Body of pancreas (tissue), 4 donors: ENCODE measurements around the gene AP4E1. TPM values are rescaled to one million over a fixed set of nuclear protein-coding genes. Genes with fewer than 3 reads are reported as not detected.

Experiments used
- ATAC-seq: fragments of 150-250 bp; one replicate; pipeline ENCODE4 v1.9.1; 2016
- DNase-seq, 4 donors: peaks; one replicate each; pipeline ENCODE4 v3.0.0-alpha.2; 2019
- H3K27ac ChIP-seq, 4 donors: fragments of 200-600 bp; sonication (generic); 1 replicate in 3 of 4; 2 replicates in 1 of 4; pipeline versions ENCODE4 v1.5.1 to v1.6.1; 2016 to 2019; ENCODE audit warnings: mild to moderate bottlenecking in 1 of 4, mixed read lengths in 1 of 4, moderate library complexity in 1 of 4
- H3K27me3 ChIP-seq, 2 donors: fragments of 200-600 bp; sonication (generic); one replicate each; pipeline ENCODE4 v1.6.0; 2016; ENCODE audit warnings: mild to moderate bottlenecking in 1 of 2
- H3K36me3 ChIP-seq, 2 donors: fragments of 200-600 bp; sonication (generic); replicated peaks in 1 of 2; 2 replicates each; pipeline ENCODE4 v1.5.1; 2016; ENCODE audit warnings: low read depth in 2 of 2; ENCODE audit not compliant: insufficient read depth in 1 of 2
- H3K4me1 ChIP-seq: fragments of 200-600 bp; sonication (generic); one replicate; pipeline ENCODE4 v1.6.0; 2016
- H3K4me3 ChIP-seq, 2 donors: fragments of 200-600 bp; sonication (generic); 1 replicate in 1 of 2; 2 replicates in 1 of 2; pipeline ENCODE4 v1.5.1; 2016 to 2019
- H3K9me3 ChIP-seq, 3 donors: fragments of 200-600 bp; sonication (generic); 1 replicate in 2 of 3; 2 replicates in 1 of 3; pipeline ENCODE4 v1.5.1; 2016
- CTCF ChIP-seq, 7 experiments: fragments of 450-650 bp in 4 of 7; fragments of 200-600 bp in 3 of 7; sonication (generic) in 3 of 7; IDR thresholded peaks; one replicate each; pipeline ENCODE4 v1.5.1; 2016 to 2019; ENCODE audit warnings: antibody characterized with exemption in 7 of 7
- POLR2A ChIP-seq, 3 donors: fragments of 450-650 bp; IDR thresholded peaks; one replicate each; pipeline ENCODE4 v1.6.1; 2016; ENCODE audit warnings: antibody characterized with exemption in 3 of 3, mild to moderate bottlenecking in 2 of 3
- WGBS, 2 donors: methylation state at CpG; one replicate each; pipeline ENCODE4 v1.1.5; 2017; 5-methylcytosine and 5-hydroxymethylcytosine counted together
- intact Hi-C: fragments of 100-400 bp; cut with DNase I; formaldehyde crosslinking; loops from one replicate; pipeline ENCODE4 v1.15.1; 2023
- total RNA-seq, 2 donors: library from RNA; depleted of rRNA; stranded (reverse); fragments of >200 nt; gene quantifications; one replicate each; pipeline ENCODE4 v1.1.0, GENCODE V29; 2016

The AP4E1 gene
- total RNA-seq, 2 donors from 2014 or later, result 3.4 to 3.6 TPM

- DNase-seq (no peak), ATAC-seq (no peak)
- Histone ChIP-seq H3K4me1 (peaks cover 23% of the 10 kb centered on the region), H3K4me3 (no peak overlapping the region), H3K36me3 (no peaks in the 10 kb centered on the region), H3K27me3 (no peaks in the 10 kb centered on the region), H3K27ac (peak overlapping the region in 1 of 4 donors; percentile 18), H3K9me3 (no peaks in the 10 kb centered on the region)
- 93 to 94% methylated on average over 2 of the region's 2 CpGs for WGBS, 2 donors
- intact Hi-C loops, result loop anchor here (5.0 kb wide), 1 partner anchor 203 kb away; no protein-coding TSS in a partner anchor
- TF ChIP-seq CTCF (IDR thresholded peaks at IDR 0.05) (no peak), POLR2A (IDR thresholded peaks at IDR 0.05) (no peak)
Observed at GRCh38 chr15:50880651-50881114, 27.8 kb upstream of the AP4E1 start.

GRCh38 chr15:50881121-50882048 is 27.1 kb upstream of the AP4E1 start:
- Histone ChIP-seq H3K27ac (no peak overlapping the region), H3K4me3 (no peak overlapping the region), H3K9me3 (no peaks in the 10 kb centered on the region), H3K36me3 (no peaks in the 10 kb centered on the region), H3K4me1 (peaks cover 23% of the 10 kb centered on the region), H3K27me3 (no peaks in the 10 kb centered on the region)
- ATAC-seq, result no peak
- no peak for DNase-seq
- intact Hi-C loops, result loop anchor here (5.0 kb wide), 1 partner anchor 204 kb away; no protein-coding TSS in a partner anchor
- 58 to 60% methylated on average over 6 of the region's 6 CpGs for WGBS, 2 donors
- no peak for TF ChIP-seq POLR2A (IDR thresholded peaks at IDR 0.05)
- TF ChIP-seq CTCF (IDR thresholded peaks at IDR 0.05), result no peak

GRCh38 chr15:50883903-50884302 is 24.6 kb upstream of the AP4E1 start:
- ATAC-seq (no peak), DNase-seq (peak in 1 of 4 donors; percentile 19)
- TF ChIP-seq CTCF (IDR thresholded peaks at IDR 0.05) (no peak), POLR2A (IDR thresholded peaks at IDR 0.05) (no peak)
- H3K27me3 ChIP-seq, result no peaks in the 10 kb centered on the region
- H3K4me3 ChIP-seq, result no peak overlapping the region
- 70 to 78% methylated on average over 2 of the region's 2 CpGs for WGBS, 2 donors
- intact Hi-C loops, result loop anchor here (5.0 kb wide), 1 partner anchor 207 kb away; no protein-coding TSS in a partner anchor
- H3K4me1 ChIP-seq, result peaks cover 13% of the 10 kb centered on the region
- H3K27ac ChIP-seq, result no peak overlapping the region
- H3K36me3 ChIP-seq, result no peaks in the 10 kb centered on the region
- no peaks in the 10 kb centered on the region for H3K9me3 ChIP-seq

GRCh38 chr15:50884540-50884939 is 23.9 kb upstream of the AP4E1 start:
- intact Hi-C loops, result loop anchor here (5.0 kb wide), 1 partner anchor 207 kb away; no protein-coding TSS in a partner anchor
- Histone ChIP-seq H3K4me1 (peaks cover 13% of the 10 kb centered on the region), H3K27me3 (no peaks in the 10 kb centered on the region), H3K9me3 (no peaks in the 10 kb centered on the region), H3K36me3 (no peaks in the 10 kb centered on the region), H3K4me3 (no peak overlapping the region), H3K27ac (peak overlapping the region in 2 of 4 donors; percentile 45 to 53)
- ATAC-seq (no peak), DNase-seq (no peak)
- 75 to 80% methylated on average over 5 of the region's 5 CpGs for WGBS, 2 donors
- TF ChIP-seq CTCF (IDR thresholded peaks at IDR 0.05), result no peak
- no peak for TF ChIP-seq POLR2A (IDR thresholded peaks at IDR 0.05)
